ENCODE results near the gene ACTC1.
"Not testable (repeated sequence)": the region's sequence is repeated elsewhere in the genome, so short reads cannot be mapped to it uniquely, and the experiment has no call there.

ACTC1 gene
- total RNA-seq: 0 reads per million in 4 donors

DNA sequence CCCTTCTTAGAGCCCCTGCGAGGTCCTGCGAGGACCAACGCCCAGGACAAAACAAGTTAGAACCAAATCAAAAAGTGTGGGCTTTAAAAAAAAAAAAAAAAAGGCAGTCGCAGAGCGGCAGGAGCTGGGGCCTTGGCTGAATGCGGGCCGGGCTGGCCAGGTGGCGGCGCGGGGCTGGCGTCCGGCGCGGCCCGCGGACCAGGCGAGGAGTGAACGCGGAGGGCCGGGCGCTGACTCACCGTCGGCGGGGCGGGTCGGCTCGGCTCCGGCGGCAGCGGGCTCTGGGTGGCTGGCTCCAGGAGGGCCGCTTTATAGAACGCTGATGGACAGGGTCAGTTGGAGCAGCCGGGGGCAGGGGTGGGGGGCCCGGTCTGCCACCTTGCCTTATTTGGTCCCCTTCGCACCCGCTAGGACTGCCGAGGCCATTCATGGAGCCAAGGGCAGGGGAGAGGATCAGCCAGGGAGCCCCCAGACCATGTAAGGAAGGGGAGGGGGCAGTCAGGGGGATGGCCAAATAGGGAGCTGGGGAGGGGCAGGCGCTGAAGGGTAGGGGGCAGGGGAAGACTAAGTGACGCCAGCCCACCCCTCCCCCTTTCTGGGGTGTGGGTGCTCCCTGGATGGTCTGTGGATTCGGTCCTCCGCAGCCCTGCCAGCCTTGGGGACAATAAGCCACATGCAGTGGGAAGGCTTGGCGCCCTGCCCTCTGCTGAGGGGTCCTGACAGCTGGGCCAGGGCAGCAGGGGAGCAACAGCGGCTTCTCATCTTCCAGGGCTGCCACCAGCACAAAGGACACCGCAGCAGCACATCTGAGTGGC is at the start of gene ACTC1:
Gene ACTC1 (minus strand): TSS at position 283 of the 815 bp plus-strand sequence. CDS start 741 bp downstream, outside the sequence.
- no peak for DNase-seq

DNA sequence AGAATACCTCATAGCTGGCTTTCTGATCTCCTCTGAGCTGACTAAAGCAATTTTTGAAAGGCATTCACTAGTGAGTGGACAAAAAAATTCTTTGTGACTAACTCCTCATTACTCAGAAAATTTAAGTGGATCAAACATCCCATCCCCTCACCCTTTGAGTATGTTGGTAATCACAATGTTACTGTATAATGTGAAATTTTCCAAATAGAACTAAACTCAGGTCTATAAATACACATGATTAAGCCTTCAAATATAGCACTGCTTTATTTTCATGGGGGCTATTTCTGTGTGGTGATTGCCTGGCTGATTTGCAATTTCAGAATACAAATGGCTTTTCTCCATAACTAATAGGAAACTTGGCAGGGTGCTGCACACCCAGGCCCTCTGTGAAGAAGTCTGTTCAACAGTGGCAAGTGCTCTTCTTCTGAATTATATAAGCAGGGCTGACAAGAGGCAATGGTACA is 45.9 kb upstream of the ACTC1 start:
- no peak for DNase-seq

- no peak for DNase-seq
Measured at GRCh38 chr15:34838282-34838681, 42.9 kb upstream of the ACTC1 start.

- DNase-seq: no peak
Measured at GRCh38 chr15:34837246-34838016, 42.1 kb upstream of the ACTC1 start.

DNA sequence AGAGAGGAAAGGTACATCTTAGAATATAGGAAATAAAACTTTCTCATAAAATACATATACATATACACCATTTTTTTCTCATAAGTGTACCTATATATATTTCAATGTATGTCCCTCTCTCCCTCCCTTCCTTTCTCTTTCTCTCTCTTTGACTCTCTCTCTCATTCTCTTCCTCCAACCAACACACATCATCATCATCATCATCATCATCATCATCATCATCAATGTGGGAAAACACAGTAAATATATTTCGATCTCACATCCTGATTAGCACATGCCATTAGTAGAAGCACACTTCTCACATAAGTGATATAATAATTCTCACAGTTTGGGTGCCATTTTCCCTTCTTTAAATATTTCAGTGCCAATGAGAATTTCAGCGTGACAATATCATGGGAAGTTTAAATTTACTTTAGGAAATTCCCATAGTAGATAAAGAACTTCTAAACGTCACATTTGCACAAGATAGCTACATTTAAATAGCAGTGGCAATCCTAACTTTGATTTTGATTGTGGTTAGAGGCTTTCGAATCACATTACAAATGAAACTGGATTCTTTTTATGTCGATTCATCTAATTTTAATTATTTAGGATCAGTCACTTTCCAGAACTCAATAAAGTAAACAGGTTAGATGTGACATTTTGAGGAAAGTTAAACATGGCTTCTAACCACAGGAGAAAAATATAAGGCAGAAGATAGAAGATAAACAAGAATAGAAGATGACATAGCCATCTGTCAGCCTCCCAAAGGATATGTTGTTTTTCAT is 33.0 kb upstream of the ACTC1 start:
- no peak for DNase-seq

- DNase-seq: no peak
Measured at GRCh38 chr15:34821831-34822230, 26.5 kb upstream of the ACTC1 start.

DNA sequence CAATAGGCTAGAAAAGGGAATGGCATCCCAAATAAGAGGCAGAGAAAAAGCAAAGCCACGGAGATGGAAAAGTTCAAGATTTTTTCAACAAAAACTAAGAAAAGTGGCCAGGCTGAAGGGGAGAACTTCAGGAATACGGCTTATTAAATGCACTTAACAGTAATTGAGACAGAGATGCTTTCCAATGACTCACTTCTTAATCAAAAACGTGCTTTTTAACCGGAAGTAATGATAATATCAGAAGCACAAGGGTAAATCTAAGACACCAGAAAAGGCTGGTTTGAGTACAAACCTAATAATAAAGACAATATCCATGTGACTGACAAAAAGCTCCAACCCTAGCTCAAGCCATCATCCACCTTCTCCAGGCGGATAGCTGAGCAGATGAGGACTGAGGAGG is 24.8 kb upstream of the ACTC1 start:
- DNase-seq: no peak

DNA sequence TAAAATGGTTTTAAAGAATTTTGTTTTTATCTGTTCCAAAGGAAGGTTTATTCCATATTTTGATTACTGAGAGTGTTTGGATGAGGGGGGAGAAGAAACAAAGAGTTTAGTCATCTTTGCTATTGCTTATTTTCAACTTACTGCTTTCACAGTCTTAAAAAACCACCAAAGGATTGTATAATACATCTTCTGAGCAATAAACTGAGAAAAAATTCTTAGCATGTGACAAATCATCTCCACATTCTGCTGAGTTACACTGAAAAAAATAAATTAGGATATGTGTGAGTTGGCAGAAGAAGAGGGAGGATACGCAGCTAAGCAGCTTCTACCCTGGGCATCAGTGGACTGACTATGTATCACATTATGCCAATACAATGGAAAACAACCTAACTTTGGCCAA is 23.2 kb upstream of the ACTC1 start:
- no peak for DNase-seq

GRCh38 chr15:34815836-34816235 is 20.5 kb upstream of the ACTC1 start:
- no peak for DNase-seq

GRCh38 chr15:34813446-34814190 is 18.3 kb upstream of the ACTC1 start:
- DNase-seq: no peak

- DNase-seq: not testable (repeated sequence)
Measured at GRCh38 chr15:34812868-34813365, 17.6 kb upstream of the ACTC1 start.

- no peak for DNase-seq
Measured at GRCh38 chr15:34812369-34812768, 17.0 kb upstream of the ACTC1 start.

GRCh38 chr15:34810443-34811129 is 15.2 kb upstream of the ACTC1 start:
- DNase-seq: no peak

- no peak for DNase-seq
Measured at GRCh38 chr15:34809186-34809585, 13.8 kb upstream of the ACTC1 start.

DNA sequence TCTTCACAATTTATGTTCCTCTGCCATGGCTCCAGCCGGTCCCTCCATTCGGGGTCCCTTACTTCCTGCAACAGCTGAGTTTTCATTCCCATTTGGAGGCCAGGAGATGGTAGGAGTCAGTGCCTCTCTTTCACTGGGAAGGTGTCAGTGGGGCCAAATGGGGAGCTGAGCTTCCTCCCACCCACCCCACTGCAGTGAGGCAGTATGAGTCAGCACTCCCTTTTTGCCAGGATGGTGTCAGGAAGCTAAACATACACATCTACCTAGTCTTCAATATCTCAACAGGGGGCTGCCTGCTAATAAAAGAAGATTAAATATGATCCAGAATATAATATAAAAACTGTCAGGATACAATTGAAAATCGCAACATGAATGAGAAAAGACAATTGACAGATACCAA is 12.7 kb upstream of the ACTC1 start:
- no peak for DNase-seq

- DNase-seq: not testable (repeated sequence)
Measured at GRCh38 chr15:34807241-34807640, 11.9 kb upstream of the ACTC1 start.

DNA sequence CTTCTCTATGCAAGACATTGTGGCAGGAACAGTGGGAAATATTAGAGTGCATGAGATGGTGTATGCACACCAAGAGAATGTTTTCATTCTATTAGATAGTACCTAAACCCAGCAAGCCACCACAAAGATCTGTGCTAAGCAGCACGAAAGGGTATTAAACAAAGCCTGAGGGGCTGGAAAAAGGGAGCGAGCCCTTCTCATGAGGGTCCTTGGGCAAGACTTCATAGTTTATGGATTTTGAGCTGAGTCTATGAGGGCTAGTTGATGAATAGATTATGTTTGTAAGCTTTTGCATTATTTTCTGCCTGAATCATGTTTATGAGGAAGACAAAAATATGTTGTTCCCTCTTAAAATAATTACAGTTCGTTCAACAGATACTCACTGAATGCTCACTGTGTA is 9.4 kb upstream of the ACTC1 start:
- DNase-seq: no peak

- DNase-seq: no peak
Measured at GRCh38 chr15:34804113-34804512, 8.8 kb upstream of the ACTC1 start.

DNA sequence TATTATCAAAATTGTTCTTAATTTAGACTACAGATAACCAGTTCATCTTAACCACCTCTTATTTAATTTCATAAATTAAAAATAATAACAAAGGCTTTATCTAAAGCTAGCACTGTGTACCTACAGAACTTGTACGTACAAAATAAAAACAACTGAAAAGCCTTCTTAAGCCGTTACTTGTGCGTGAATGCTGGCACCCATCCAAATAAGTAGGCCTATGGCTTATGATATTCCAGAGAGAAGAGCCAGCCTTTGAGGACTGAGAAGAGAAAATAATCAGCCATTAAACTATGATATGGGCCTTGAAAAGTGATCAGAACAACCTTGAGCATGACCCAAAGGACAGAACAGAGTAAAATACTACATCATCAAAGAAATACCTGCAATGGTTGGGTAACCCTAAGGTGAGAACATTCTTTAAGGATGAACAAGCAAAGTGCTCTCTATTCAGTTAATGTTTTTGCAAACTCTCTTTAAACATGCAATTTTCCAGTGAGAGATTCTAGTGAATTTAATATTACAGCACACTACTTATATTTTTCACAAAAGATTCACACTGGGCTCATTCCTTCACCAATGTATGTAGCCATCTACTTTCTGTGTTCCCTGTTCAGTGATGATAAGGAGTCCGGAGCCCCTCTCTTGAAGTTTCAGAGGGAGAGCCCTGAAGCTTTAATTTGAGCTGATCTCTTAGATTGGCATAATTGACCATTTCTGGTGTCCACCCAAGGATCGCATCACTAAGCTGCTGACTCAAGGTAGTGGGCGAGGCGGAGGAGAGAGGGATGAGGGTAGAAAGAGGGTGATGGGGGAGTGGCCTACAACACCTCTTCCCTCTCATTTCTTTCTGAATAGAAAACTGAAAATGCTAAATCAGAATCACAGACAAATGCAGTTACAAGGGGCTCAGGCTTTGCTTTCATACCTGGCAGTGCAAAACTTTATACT is 7.7 kb upstream of the ACTC1 start:
- DNase-seq: no peak

DNA sequence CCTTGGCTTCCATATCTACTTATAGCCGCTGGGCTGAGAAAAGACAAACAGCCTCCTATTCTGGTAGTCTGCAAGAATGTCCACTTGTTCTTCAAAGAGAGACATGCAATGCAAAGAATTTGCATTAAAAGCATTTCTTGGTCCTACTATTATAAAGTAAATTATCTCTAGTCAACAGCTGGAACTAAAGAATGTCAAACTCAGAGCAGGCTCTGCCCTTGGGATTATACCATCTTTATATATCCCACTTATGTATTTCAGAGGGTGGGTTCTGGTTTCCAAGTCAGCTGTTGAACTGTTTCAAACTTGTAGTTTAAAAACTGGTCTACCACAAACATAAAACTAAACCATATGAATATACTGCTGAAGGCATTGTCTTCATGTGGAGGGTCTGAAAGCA is 7.0 kb upstream of the ACTC1 start:
- no peak for DNase-seq
